IMR-90 (cell line): ENCODE measurements around the gene RMND5A. TPM values are rescaled to one million over a fixed set of nuclear protein-coding genes. Genes with fewer than 3 reads are reported as not detected.

Experiments
- ATAC-seq: fragments of 200-7000 bp; cut with Tn5 transposase; 2 replicates; pipeline ENCODE4 v1.9.1; 2020; ENCODE audit warnings: low read depth, mild to moderate bottlenecking, moderate library complexity
- BruUV-seq: library from RNA; stranded (reverse); fragments of 400-500 nt; replicated peaks from 2 replicates; lab custom pipeline; 2021; lab: Mats Ljungman, UMichigan
- CTCF ChIA-PET: fragments of 300-600 bp; formaldehyde crosslinking; extraction: SDS; loops from one replicate; lab custom pipeline; 2021; ENCODE audit warnings: antibody characterized with exemption; lab: Yijun Ruan, JAX
- POLR2A ChIA-PET: fragments of 300-600 bp; sonication (Branson Sonifier 250); formaldehyde crosslinking; loops from one replicate; lab custom pipeline; 2022; ENCODE audit warnings: antibody characterized with exemption; ENCODE audit not compliant: unreplicated experiment; lab: Charles Lee
- DNase-seq: peaks from one replicate; pipeline ENCODE4 v3.0.0; 2013
- H2AFZ ChIP-seq: replicated peaks from 2 replicates; pipeline ENCODE3; 2013; ENCODE audit warnings: low read length, mild to moderate bottlenecking; ENCODE audit not compliant: poor library complexity
- H2AK5ac ChIP-seq: 2 replicates; pipeline ENCODE4 v1.6.1; 2013; ENCODE audit warnings: low read depth, low read length, inconsistent platforms
- H2AK9ac ChIP-seq: replicated peaks from 2 replicates; pipeline ENCODE3; 2013; ENCODE audit warnings: mild to moderate bottlenecking, low read depth, low read length, moderate library complexity; ENCODE audit not compliant: poor library complexity
- H2BK120ac ChIP-seq: 2 replicates; pipeline ENCODE4 v1.6.1; 2013; ENCODE audit warnings: low read depth, low read length, inconsistent platforms
- H2BK15ac ChIP-seq: 3 replicates; pipeline ENCODE4 v1.6.1; 2013; ENCODE audit warnings: low read depth, low read length, inconsistent platforms
- H2BK20ac ChIP-seq: 2 replicates; pipeline ENCODE4 v1.6.1; 2013; ENCODE audit warnings: low read depth, mild to moderate bottlenecking, inconsistent platforms, low read length, moderate library complexity
- H2BK5ac ChIP-seq: 2 replicates; pipeline ENCODE4 v1.6.1; 2013; ENCODE audit warnings: mild to moderate bottlenecking, low read depth, low read length, inconsistent platforms; ENCODE audit not compliant: poor library complexity, severe bottlenecking
- H3K14ac ChIP-seq: replicated peaks from 2 replicates; pipeline ENCODE4 v1.6.1; 2013; ENCODE audit warnings: low read depth, low read length, inconsistent platforms
- H3K18ac ChIP-seq: 2 replicates; pipeline ENCODE4 v1.6.1; 2013; ENCODE audit warnings: low read depth, low read length, control low read depth
- H3K23ac ChIP-seq: 2 replicates; pipeline ENCODE4 v1.6.1; 2013; ENCODE audit warnings: low read depth, low read length, inconsistent platforms
- H3K27ac ChIP-seq: 2 replicates; pipeline ENCODE4 v1.5.1; 2013; ENCODE audit warnings: mild to moderate bottlenecking, control low read depth, low read length; ENCODE audit not compliant: insufficient read depth
- H3K27me3 ChIP-seq: 2 replicates; pipeline ENCODE4 v1.6.1; 2013; ENCODE audit warnings: low read length; ENCODE audit not compliant: control insufficient read depth, insufficient read depth
- H3K36me3 ChIP-seq: 2 replicates; pipeline ENCODE4 v1.6.1; 2013; ENCODE audit warnings: low read length, mixed read lengths; ENCODE audit not compliant: control insufficient read depth, insufficient read depth
- H3K4ac ChIP-seq: 2 replicates; pipeline ENCODE4 v1.6.1; 2013; ENCODE audit warnings: low read depth, low read length, inconsistent platforms
- H3K4me1 ChIP-seq: 2 replicates; pipeline ENCODE4 v1.6.1; 2013; ENCODE audit warnings: low read length, mixed read lengths; ENCODE audit not compliant: control insufficient read depth, insufficient read depth
- H3K4me2 ChIP-seq: 2 replicates; pipeline ENCODE4 v1.6.1; 2013; ENCODE audit warnings: low read depth, mild to moderate bottlenecking, control low read depth, low read length, moderate library complexity
- H3K4me3 ChIP-seq: 2 replicates; pipeline ENCODE4 v1.5.1; 2013; ENCODE audit warnings: low read depth, mild to moderate bottlenecking, control low read depth, low read length, moderate library complexity; ENCODE audit not compliant: insufficient read depth
- H3K56ac ChIP-seq: 2 replicates; pipeline ENCODE4 v1.6.1; 2013; ENCODE audit warnings: low read length, inconsistent platforms; ENCODE audit not compliant: insufficient read depth; ENCODE audit errors: extremely low read depth
- H3K79me1 ChIP-seq, 2 experiments: 2 replicates each; pipeline ENCODE4 v1.6.1; 2013; ENCODE audit warnings: low read length in 2 of 2, inconsistent platforms in 1 of 2, low read depth in 1 of 2
- H3K9ac ChIP-seq: 2 replicates; pipeline ENCODE4 v1.6.1; 2013; ENCODE audit warnings: low read depth, low read length, control low read depth
- H3K9me1 ChIP-seq: 2 replicates; pipeline ENCODE4 v1.6.1; 2013; ENCODE audit warnings: low read length, inconsistent platforms; ENCODE audit not compliant: insufficient read depth
- H3K9me3 ChIP-seq: 2 replicates; pipeline ENCODE4 v1.6.1; 2013; ENCODE audit warnings: low read length; ENCODE audit not compliant: control insufficient read depth, insufficient read depth
- H4K20me1 ChIP-seq: 2 replicates; pipeline ENCODE4 v1.6.1; 2013; ENCODE audit warnings: low read length, inconsistent platforms; ENCODE audit not compliant: insufficient read depth
- H4K5ac ChIP-seq: 2 replicates; pipeline ENCODE4 v1.6.1; 2013; ENCODE audit warnings: mild to moderate bottlenecking, low read depth, low read length, control low read depth
- H4K8ac ChIP-seq, 2 experiments: 2 replicates each; pipeline ENCODE4 v1.6.1; 2013; ENCODE audit warnings: low read depth in 2 of 2, low read length in 2 of 2, control low read depth in 1 of 2, inconsistent platforms in 1 of 2
- H4K91ac ChIP-seq: 2 replicates; pipeline ENCODE4 v1.6.1; 2013; ENCODE audit warnings: low read depth, low read length, inconsistent platforms; ENCODE audit not compliant: insufficient read depth
- BHLHE40 ChIP-seq: fragments of 150-350 bp; IDR thresholded peaks from 2 replicates; pipeline ENCODE4 v1.6.1; 2016; ENCODE audit warnings: mild to moderate bottlenecking, low read depth, low read length
- CEBPB ChIP-seq: IDR thresholded peaks from 2 replicates; pipeline ENCODE4 v1.6.1; 2012; ENCODE audit warnings: low read depth, low read length, improper control_type of control experiment
- CHD1 ChIP-seq: IDR thresholded peaks from 2 replicates; pipeline ENCODE4 v1.6.1; 2012; ENCODE audit warnings: low read depth, low read length, improper control_type of control experiment
- FOS ChIP-seq: fragments of 150-350 bp; IDR thresholded peaks from 2 replicates; pipeline ENCODE4 v1.6.1; 2016; ENCODE audit warnings: low read depth, low read length
- MAFK ChIP-seq: IDR thresholded peaks from 2 replicates; pipeline ENCODE4 v1.6.1; 2012; ENCODE audit warnings: low read depth, low read length, improper control_type of control experiment
- MAZ ChIP-seq: IDR thresholded peaks from 2 replicates; pipeline ENCODE4 v1.6.1; 2012; ENCODE audit warnings: low read depth, mild to moderate bottlenecking, low read length, improper control_type of control experiment, moderate library complexity, borderline replicate concordance
- MXI1 ChIP-seq: IDR thresholded peaks from 2 replicates; pipeline ENCODE4 v1.6.1; 2012; ENCODE audit warnings: low read depth, mild to moderate bottlenecking, low read length, moderate library complexity, borderline replicate concordance
- NFE2L2 ChIP-seq: fragments of 150-350 bp; IDR thresholded peaks from 2 replicates; pipeline ENCODE4 v1.6.1; 2016; ENCODE audit warnings: low read depth, mild to moderate bottlenecking, low read length
- POLR2A ChIP-seq: IDR thresholded peaks from 2 replicates; pipeline ENCODE4 v1.6.1; 2012; ENCODE audit warnings: mild to moderate bottlenecking, low read depth, low read length
- RAD21 ChIP-seq: IDR thresholded peaks from 2 replicates; pipeline ENCODE4 v1.6.1; 2012; ENCODE audit warnings: low read length, improper control_type of control experiment
- RCOR1 ChIP-seq: IDR thresholded peaks from 2 replicates; pipeline ENCODE4 v1.6.1; 2012; ENCODE audit warnings: mild to moderate bottlenecking, low read length, improper control_type of control experiment; ENCODE audit not compliant: insufficient replicate concordance
- RFX5 ChIP-seq: IDR thresholded peaks from 2 replicates; pipeline ENCODE4 v1.8.0; 2012; ENCODE audit warnings: low read depth, mild to moderate bottlenecking, low read length, moderate library complexity
- SMC3 ChIP-seq: fragments of 150-350 bp; IDR thresholded peaks from 2 replicates; pipeline ENCODE4 v1.6.1; 2016; ENCODE audit warnings: low read depth, mild to moderate bottlenecking, antibody characterized with exemption, low read length, moderate library complexity
- WGBS, 2 experiments: methylation state at CpG; one replicate each; pipeline versions ENCODE4 v1.1.5 to v1.1.7; 2013; ENCODE audit warnings: missing lambda C conversion rate in 2 of 2; ENCODE audit not compliant: insufficient read length in 1 of 2; ENCODE audit errors: extremely low coverage in 2 of 2; 5-methylcytosine and 5-hydroxymethylcytosine counted together
- dilution Hi-C: fragments of 300-500 bp; cut with HindIII; formaldehyde crosslinking; loops from one replicate; pipeline ENCODE4 v1.14.3; 2018; ENCODE audit warnings: low sequenced_read_pairs; ENCODE audit not compliant: unreplicated experiment
- in situ Hi-C: fragments of 300-500 bp; cut with MboI; formaldehyde crosslinking; loops from 3 replicates; pipeline ENCODE4 v1.14.3; 2019; ENCODE audit warnings: low sequenced_read_pairs, inconsistent platforms, mixed read lengths
- intact Hi-C: fragments of 100-400 bp; cut with micrococcal nuclease; formaldehyde crosslinking; loops from 2 replicates; pipeline ENCODE4 v1.10.0; 2022
- polyA plus RNA-seq, 3 experiments: library from polyadenylated mRNA; depleted of rRNA; stranded (reverse); fragments of >200 nt; gene quantifications; 2 replicates each; pipeline ENCODE4 v1.2.3, GENCODE V29; 2012; ENCODE audit warnings: low replicate concordance in 1 of 3
- total RNA-seq: library from RNA; depleted of rRNA; stranded (reverse); fragments of >200 nt; gene quantifications from 2 replicates; pipeline ENCODE4 v1.2.3, GENCODE V29; 2012
- TF ChIP-seq, protein P1 (sequence below): conservative IDR thresholded peaks from 2 replicates; pipeline ENCODE4 v1.5.1; 2012; ENCODE audit warnings: mild to moderate bottlenecking, low read depth, low read length, improper control_type of control experiment
- TF ChIP-seq, protein P2 (sequence below): fragments of 150-350 bp; IDR thresholded peaks from 2 replicates; pipeline ENCODE4 v1.6.1; 2016; ENCODE audit warnings: low read depth, mild to moderate bottlenecking, low read length, moderate library complexity, borderline replicate concordance

RMND5A gene
- total and polyA plus RNA-seq, 2 of the 4 experiments (the other 2 are of a cell fraction): 5.1 to 16.0 TPM

DNA sequence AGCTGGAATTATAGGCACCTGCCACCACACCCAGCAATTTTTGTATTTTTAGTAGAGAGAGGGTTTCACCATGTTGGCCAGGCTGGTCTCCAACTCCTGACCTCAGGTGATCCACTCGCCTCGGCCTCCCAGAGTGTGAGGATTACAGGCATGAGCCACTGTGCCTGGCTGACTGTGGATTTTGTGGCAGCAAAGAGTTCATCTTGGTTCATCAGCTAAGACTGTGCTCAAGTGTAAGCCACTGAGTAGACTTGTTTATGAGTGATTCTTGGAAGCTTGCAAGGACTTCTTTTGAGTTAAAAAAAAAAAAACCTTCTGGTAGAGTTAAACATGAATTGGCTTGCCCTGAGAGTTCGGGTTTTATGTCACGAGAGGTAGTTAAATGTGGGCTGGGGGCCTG is 106.9 kb downstream of the RMND5A start:
- TF ChIP-seq CHD1: no peak
- no peak for TF ChIP-seq POLR2A
- no peak for TF ChIP-seq SMC3
- TF ChIP-seq, protein P1, sequence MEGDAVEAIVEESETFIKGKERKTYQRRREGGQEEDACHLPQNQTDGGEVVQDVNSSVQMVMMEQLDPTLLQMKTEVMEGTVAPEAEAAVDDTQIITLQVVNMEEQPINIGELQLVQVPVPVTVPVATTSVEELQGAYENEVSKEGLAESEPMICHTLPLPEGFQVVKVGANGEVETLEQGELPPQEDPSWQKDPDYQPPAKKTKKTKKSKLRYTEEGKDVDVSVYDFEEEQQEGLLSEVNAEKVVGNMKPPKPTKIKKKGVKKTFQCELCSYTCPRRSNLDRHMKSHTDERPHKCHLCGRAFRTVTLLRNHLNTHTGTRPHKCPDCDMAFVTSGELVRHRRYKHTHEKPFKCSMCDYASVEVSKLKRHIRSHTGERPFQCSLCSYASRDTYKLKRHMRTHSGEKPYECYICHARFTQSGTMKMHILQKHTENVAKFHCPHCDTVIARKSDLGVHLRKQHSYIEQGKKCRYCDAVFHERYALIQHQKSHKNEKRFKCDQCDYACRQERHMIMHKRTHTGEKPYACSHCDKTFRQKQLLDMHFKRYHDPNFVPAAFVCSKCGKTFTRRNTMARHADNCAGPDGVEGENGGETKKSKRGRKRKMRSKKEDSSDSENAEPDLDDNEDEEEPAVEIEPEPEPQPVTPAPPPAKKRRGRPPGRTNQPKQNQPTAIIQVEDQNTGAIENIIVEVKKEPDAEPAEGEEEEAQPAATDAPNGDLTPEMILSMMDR: no peak
- TF ChIP-seq MAZ: no peak
- TF ChIP-seq NFE2L2: no peak
- no peak for TF ChIP-seq FOS
- TF ChIP-seq BHLHE40: no peak
- TF ChIP-seq CEBPB: no peak
- TF ChIP-seq RFX5: no peak
- TF ChIP-seq RAD21: no peak
- TF ChIP-seq RCOR1: no peak
- TF ChIP-seq, protein P2, sequence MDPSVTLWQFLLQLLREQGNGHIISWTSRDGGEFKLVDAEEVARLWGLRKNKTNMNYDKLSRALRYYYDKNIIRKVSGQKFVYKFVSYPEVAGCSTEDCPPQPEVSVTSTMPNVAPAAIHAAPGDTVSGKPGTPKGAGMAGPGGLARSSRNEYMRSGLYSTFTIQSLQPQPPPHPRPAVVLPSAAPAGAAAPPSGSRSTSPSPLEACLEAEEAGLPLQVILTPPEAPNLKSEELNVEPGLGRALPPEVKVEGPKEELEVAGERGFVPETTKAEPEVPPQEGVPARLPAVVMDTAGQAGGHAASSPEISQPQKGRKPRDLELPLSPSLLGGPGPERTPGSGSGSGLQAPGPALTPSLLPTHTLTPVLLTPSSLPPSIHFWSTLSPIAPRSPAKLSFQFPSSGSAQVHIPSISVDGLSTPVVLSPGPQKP: no peak
- TF ChIP-seq MXI1: no peak
- no peak for TF ChIP-seq MAFK
- Histone ChIP-seq H3K79me1 (no peaks in the 10 kb centered on the region), H2AK5ac (no peak overlapping the region), H4K5ac (no peak overlapping the region), H2BK120ac (no peak overlapping the region), H3K14ac (no peak overlapping the region), H3K36me3 (no peaks in the 10 kb centered on the region), H3K23ac (no peak overlapping the region), H3K27ac (no peak overlapping the region), H3K56ac (no peak overlapping the region), H3K4me1 (no peaks in the 10 kb centered on the region), H4K8ac (no peak overlapping the region), H2AFZ (no peak overlapping the region), H3K9ac (no peak overlapping the region), H2AK9ac (no peak overlapping the region), H3K4ac (no peak overlapping the region), H4K20me1 (no peaks in the 10 kb centered on the region), H2BK5ac (no peak overlapping the region), H4K91ac (no peak overlapping the region), H2BK20ac (no peak overlapping the region), H3K27me3 (peaks cover 21% of the 10 kb centered on the region), H3K9me3 (peaks cover 2% of the 10 kb centered on the region; the same call in 1 of the 2 replicates), H3K9me1 (no peaks in the 10 kb centered on the region), H3K4me3 (no peak overlapping the region), H2BK15ac (no peak overlapping the region), H3K18ac (no peak overlapping the region), H3K4me2 (no peak overlapping the region)
- in situ Hi-C loops: no loop called here
- 62% methylated on average over 2 of the region's 4 CpGs; no CpG with 5 or more reads in 1 of the 2 experiments for WGBS, 2 experiments
- ChIA-PET POLR2A (no interaction called here), CTCF (no interaction called here)
- ATAC-seq (no peak), DNase-seq (no peak)
- dilution Hi-C loops: no loop called here
- BruUV-seq: no TSS peak
- intact Hi-C loops: no loop called here
